MG63 (cell line): ENCODE results near the gene KIT. TPM values are rescaled to one million over a fixed set of nuclear protein-coding genes. Genes with fewer than 3 reads are reported as not detected.
"Not testable (repeated sequence)": the region's sequence is repeated elsewhere in the genome, so short reads cannot be mapped to it uniquely, and the experiment has no call there.

Source experiments
- DNase-seq: peaks from one replicate; pipeline ENCODE4 v3.0.0-alpha.2; 2020
- H3K27me3 ChIP-seq: fragments of 250-450 bp; sonication (Bioruptor Pico); 2 replicates; pipeline ENCODE4 v1.5.1; 2020; ENCODE audit warnings: mild to moderate bottlenecking, moderate library complexity
- H3K36me3 ChIP-seq: fragments of 250-450 bp; sonication (Bioruptor Pico); 2 replicates; pipeline ENCODE4 v1.5.1; 2020; ENCODE audit warnings: mild to moderate bottlenecking, moderate library complexity
- H3K4me3 ChIP-seq: fragments of 250-450 bp; sonication (Bioruptor Pico); 2 replicates; pipeline ENCODE4 v1.5.1; 2020; ENCODE audit warnings: mild to moderate bottlenecking, moderate library complexity
- H3K9me3 ChIP-seq: fragments of 250-450 bp; sonication (Bioruptor Pico); 2 replicates; pipeline ENCODE4 v1.5.1; 2020; ENCODE audit warnings: mild to moderate bottlenecking, moderate library complexity
- total RNA-seq: library from RNA; depleted of rRNA; stranded (reverse); fragments of >200 nt; shearing (Covaris generic); gene quantifications from 2 replicates; pipeline ENCODE4 v1.2.3, GENCODE V29; 2014; ENCODE audit warnings: low replicate concordance; rRNA removed

KIT gene
- 0.03 and 0.07 TPM in 2 replicates for total RNA-seq

DNA sequence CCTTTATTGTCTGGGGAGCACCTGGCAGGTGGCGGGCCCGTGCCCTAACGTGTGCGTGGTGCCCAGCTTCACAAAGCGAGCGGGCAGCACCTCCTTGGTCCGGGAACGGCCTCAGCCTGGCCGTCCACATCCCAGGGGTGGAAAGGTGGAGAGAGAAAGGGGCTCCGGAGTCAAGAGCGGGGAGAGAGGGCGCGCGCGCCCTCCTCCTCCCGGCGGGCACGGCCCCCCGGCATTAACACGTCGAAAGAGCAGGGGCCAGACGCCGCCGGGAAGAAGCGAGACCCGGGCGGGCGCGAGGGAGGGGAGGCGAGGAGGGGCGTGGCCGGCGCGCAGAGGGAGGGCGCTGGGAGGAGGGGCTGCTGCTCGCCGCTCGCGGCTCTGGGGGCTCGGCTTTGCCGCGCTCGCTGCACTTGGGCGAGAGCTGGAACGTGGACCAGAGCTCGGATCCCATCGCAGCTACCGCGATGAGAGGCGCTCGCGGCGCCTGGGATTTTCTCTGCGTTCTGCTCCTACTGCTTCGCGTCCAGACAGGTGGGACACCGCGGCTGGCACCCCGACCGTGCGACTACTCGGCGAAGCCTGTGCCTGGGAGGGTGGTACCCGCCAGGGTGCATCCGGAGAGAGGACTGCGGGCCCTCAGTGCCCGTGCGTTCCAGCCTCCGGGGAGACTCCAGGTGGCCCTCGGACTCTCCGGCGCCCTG lies at the start of gene KIT:
Gene KIT, plus strand, starts transcription at position 407 of the 701 bp plus-strand sequence. Its CDS starts 58 bp downstream, at position 465.
- peak within 1 kb of the TSS; percentile 49 for H3K4me3 ChIP-seq
- DNase-seq: peak; percentile 29
- peaks cover 17% of the 10 kb centered on the region for H3K27me3 ChIP-seq
- H3K36me3 ChIP-seq: no peaks in the 10 kb centered on the region
- no peaks in the 10 kb centered on the region for H3K9me3 ChIP-seq

- H3K27me3 ChIP-seq: no peaks in the 10 kb centered on the region
- no peaks in the 10 kb centered on the region for H3K9me3 ChIP-seq
- no peak overlapping the region for H3K4me3 ChIP-seq
- DNase-seq: no peak
- H3K36me3 ChIP-seq: no peaks in the 10 kb centered on the region
Measured at GRCh38 chr4:54609310-54609709, 48.4 kb upstream of the KIT start.

DNA sequence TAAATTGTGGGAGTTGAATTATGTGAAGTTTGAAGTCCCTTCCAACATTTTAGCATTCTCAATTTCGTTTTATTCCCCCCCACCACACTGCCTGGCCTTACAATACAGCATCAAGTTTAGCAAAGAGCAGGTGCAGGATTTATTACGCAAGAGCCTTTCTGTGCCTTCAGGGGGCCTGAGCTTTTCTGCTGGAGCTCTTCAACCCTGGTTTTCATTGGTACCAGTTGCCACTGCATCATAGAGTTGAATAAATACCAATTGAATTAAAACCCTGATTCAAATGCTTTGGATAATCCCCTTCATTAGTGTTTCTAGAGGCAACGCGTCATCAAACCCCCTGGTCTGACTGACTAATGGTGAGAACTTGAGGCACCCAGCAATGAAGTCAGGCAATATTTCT lies 43.6 kb upstream of the KIT start:
- DNase-seq: no peak
- Histone ChIP-seq H3K27me3 (no peaks in the 10 kb centered on the region), H3K36me3 (no peaks in the 10 kb centered on the region), H3K4me3 (no peak overlapping the region), H3K9me3 (no peaks in the 10 kb centered on the region)

DNA sequence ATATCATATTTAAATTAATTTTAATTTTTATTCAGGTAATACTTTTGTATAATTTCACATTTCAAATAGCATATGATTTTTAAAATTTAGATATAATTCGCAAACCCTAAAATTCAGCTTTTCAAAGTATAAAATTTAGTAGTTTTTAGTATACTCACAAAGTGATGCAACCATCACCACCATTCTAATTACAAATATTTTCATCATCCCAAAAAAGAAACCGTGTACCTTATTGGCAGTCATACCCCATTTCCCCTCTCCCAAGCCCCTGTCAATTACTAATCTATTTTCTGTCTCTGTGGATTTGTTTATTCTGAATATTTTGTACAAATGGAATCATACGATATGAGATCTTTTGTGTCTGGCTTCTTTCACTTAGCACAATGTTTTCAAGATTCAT lies 37.0 kb upstream of the KIT start:
- no peaks in the 10 kb centered on the region for H3K36me3 ChIP-seq
- DNase-seq: no peak
- no peak overlapping the region for H3K4me3 ChIP-seq
- no peaks in the 10 kb centered on the region for H3K9me3 ChIP-seq
- no peaks in the 10 kb centered on the region for H3K27me3 ChIP-seq

DNA sequence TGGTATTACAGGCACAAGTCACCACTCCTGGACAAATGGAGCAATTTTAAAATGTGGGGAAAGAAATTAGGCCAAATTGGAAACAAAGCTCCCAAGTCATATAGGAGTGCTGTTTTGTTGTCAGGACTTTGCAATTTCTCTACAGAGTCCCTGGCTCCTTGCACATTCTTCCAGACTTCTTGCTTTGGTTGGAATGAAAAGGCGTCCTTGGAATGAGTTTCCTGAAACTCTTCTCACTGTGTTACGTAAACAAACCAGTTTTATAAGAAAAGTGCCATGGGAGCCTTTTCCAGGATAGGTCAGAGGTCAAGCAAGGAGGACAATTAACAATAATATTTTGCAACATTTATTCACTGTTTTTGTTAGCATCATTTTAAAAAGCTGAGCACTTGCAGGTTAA lies 32.4 kb upstream of the KIT start:
- Histone ChIP-seq H3K9me3 (no peaks in the 10 kb centered on the region), H3K36me3 (no peaks in the 10 kb centered on the region), H3K27me3 (no peaks in the 10 kb centered on the region), H3K4me3 (no peak overlapping the region)
- no peak for DNase-seq

GRCh38 chr4:54626113-54626512 lies 31.6 kb upstream of the KIT start:
- peak; percentile 4 for DNase-seq
- Histone ChIP-seq H3K36me3 (no peaks in the 10 kb centered on the region), H3K27me3 (no peaks in the 10 kb centered on the region)

GRCh38 chr4:54632537-54632936 lies 25.2 kb upstream of the KIT start:
- Histone ChIP-seq H3K9me3 (no peaks in the 10 kb centered on the region), H3K27me3 (no peaks in the 10 kb centered on the region)
- no peak for DNase-seq

More at GRCh38 chr4:54626113-54626512, 31.6 kb upstream of the KIT start:
- no peak overlapping the region for H3K4me3 ChIP-seq
- no peaks in the 10 kb centered on the region for H3K9me3 ChIP-seq

GRCh38 chr4:54633102-54633740 lies 24.5 kb upstream of the KIT start:
- DNase-seq, H3K27me3 ChIP-seq, H3K36me3 ChIP-seq, H3K4me3 ChIP-seq, H3K9me3 ChIP-seq: not testable (repeated sequence)

More at GRCh38 chr4:54632537-54632936, 25.2 kb upstream of the KIT start:
- Histone ChIP-seq H3K36me3 (no peaks in the 10 kb centered on the region), H3K4me3 (no peak overlapping the region)

DNA sequence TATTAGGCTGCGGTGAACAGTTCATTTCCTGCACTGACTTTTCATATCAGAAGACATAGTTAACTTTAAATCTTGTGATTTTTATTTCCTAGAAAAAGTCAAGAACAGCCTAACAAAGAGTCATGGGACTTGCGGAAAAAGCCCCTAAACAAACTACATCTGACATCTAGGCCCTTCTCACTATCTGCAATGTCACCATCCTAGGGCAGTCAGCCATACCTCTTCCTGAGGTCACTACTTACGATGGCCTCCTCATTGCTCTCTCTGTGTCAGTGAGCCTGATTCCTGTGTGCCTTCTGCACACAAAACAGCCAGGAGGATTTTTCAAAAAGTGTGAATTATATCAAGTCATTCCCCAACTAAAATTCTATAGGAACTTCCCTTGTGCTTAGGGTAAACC lies 22.4 kb upstream of the KIT start:
- no peak for DNase-seq
- H3K27me3 ChIP-seq: no peaks in the 10 kb centered on the region
- no peaks in the 10 kb centered on the region for H3K9me3 ChIP-seq
- no peak overlapping the region for H3K4me3 ChIP-seq
- H3K36me3 ChIP-seq: no peaks in the 10 kb centered on the region

DNA sequence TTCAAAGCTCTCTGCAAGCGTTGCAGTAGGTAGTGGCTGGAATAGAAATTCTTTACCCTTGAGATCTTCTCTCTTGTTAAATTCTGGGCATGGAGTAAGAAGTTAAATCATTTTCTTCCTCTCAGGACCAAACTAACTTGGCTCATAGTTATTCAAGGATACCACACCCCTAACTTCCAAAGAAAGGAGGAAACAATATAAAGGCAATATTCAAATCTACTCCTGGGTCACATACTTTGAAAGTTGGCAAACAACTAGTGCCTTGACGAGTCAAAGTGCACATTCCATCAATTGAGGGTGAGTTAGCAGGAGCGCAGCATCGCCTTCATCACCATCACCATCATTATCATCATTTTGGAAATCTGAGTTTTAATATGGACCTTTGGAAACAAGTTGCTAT lies 20.4 kb upstream of the KIT start:
- Histone ChIP-seq H3K4me3 (no peak overlapping the region), H3K9me3 (no peaks in the 10 kb centered on the region), H3K27me3 (no peaks in the 10 kb centered on the region), H3K36me3 (no peaks in the 10 kb centered on the region)
- no peak for DNase-seq

DNA sequence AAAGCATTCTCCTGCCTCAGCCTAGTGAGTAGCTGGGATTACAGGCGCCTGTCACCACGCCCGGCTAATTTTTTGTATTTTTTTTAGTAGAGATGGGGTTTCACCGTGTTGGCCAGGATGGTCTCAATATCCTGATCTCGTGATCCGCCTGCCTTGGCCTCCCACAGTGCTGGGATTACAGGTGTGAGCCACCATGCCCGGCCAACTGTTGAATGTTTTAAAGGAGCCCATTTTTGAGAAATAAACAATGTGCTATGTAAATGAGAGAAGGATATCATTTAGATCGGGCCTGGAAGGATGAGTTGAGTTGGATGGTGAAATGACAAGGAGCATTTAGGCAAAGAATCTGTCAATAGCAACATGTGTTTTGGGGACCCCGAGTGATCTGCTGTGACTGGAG lies 16.7 kb upstream of the KIT start:
- H3K27me3 ChIP-seq, H3K4me3 ChIP-seq, H3K9me3 ChIP-seq, H3K36me3 ChIP-seq, DNase-seq: not testable (repeated sequence)

- H3K27me3 ChIP-seq: no peaks in the 10 kb centered on the region
- H3K9me3 ChIP-seq: no peaks in the 10 kb centered on the region
- H3K36me3 ChIP-seq: no peaks in the 10 kb centered on the region
- no peak overlapping the region for H3K4me3 ChIP-seq
- DNase-seq: no peak
Measured at GRCh38 chr4:54643172-54643571, 14.6 kb upstream of the KIT start.

DNA sequence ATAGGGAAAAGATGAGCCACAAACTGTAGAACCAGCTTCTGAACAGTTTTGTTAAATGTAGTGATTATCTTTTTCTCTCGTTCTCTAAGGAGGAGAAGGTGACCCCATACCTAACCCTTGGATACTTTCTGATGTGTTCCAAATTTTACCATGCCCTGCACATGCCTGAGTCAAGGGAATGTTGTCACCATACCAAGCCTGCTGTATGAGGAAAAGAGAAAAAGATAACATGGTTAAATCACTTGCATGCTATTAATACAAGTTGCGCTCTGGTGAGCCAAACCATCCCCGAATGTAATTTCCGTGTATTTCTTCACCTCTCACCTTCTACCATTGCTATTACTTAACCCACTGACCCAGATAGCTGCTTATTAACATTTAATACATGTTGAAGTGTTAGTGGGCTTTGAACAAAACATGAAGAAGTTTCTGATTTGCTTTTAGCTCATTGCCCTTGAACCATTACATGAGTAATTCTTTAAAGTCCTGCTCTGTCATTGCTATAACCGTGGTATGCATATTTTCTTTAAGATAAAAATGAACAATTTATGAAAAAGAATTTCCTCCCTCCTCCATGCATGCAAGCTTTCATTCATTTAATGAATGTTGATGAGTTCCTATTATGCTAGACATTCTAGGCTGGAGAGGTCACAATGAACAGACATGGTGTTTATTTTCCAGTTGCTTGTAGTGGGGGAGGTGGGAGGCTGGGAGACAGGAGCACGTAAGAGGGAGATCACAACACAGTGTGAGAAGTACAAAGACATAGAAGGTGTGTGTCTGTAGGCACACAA lies 13.6 kb upstream of the KIT start:
- H3K9me3 ChIP-seq: no peaks in the 10 kb centered on the region
- no peak for DNase-seq
- no peaks in the 10 kb centered on the region for H3K27me3 ChIP-seq
- no peak overlapping the region for H3K4me3 ChIP-seq
- no peaks in the 10 kb centered on the region for H3K36me3 ChIP-seq

GRCh38 chr4:54645830-54646229 lies 11.9 kb upstream of the KIT start:
- Histone ChIP-seq H3K36me3 (no peaks in the 10 kb centered on the region), H3K4me3 (no peak overlapping the region), H3K9me3 (no peaks in the 10 kb centered on the region), H3K27me3 (no peaks in the 10 kb centered on the region)
- no peak for DNase-seq

DNA sequence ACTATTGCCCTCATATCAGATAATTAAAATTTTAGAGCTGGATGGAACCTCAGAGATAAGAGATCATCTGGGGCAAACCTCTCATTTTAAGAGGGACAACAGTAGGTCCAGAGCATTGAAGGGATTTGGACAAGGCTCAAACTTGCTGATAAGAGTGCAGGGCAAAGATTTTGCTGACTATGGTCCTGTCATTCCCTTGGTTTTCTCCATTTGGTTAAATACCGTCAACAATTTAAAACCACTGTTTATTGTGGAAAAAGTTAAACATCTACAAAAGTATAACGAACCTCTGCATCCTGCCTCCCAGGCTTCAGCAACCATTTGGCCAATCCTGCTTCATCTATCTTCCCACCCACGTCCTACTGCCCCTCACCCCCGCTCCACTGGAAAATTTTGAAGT lies 10.7 kb upstream of the KIT start:
- no peak for DNase-seq
- H3K4me3 ChIP-seq: no peak overlapping the region
- H3K9me3 ChIP-seq: no peaks in the 10 kb centered on the region
- H3K36me3 ChIP-seq: no peaks in the 10 kb centered on the region
- no peaks in the 10 kb centered on the region for H3K27me3 ChIP-seq

DNA sequence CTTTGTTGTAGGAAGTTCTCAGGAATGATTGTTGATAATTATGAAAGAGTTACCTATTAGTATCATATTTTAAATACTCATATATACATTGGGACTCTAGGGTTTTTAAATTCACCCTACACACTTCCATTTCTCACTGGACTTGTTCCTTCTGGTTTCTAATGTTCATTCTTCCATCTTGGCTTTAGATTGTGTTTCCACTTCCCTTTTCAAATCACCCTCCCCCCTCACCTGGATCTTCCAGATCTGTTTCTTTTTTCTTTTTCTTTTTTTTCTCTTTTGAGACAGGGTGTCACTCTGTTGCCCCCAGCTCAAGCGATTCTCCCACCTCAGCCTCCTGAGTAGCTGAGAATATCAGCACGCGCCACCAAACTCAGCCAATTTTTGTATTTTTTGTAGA lies 6.7 kb upstream of the KIT start:
- Histone ChIP-seq H3K27me3 (no peaks in the 10 kb centered on the region), H3K4me3 (no peak overlapping the region), H3K9me3 (no peaks in the 10 kb centered on the region), H3K36me3 (no peaks in the 10 kb centered on the region)
- DNase-seq: no peak

- Histone ChIP-seq H3K9me3 (no peaks in the 10 kb centered on the region), H3K4me3 (no peak overlapping the region), H3K36me3 (no peaks in the 10 kb centered on the region), H3K27me3 (peaks cover 17% of the 10 kb centered on the region)
- no peak for DNase-seq
Measured at GRCh38 chr4:54654753-54655152, 3.0 kb upstream of the KIT start.
